Smooth muscle cell (in vitro differentiated cells): ENCODE measurements around the gene ZNF786. TPM values are rescaled to one million over a fixed set of nuclear protein-coding genes. Genes with fewer than 3 reads are reported as not detected.

Experiments used
- DNase-seq: peaks from one replicate; lab custom pipeline; 2025; ENCODE audit not compliant: unreplicated experiment; lab: John Stamatoyannopoulos, UW
- H2AFZ ChIP-seq: fragments of 200-600 bp; sonication (generic); 2 replicates; pipeline ENCODE4 v1.6.0; 2016; ENCODE audit warnings: antibody characterized with exemption, low read depth, mild to moderate bottlenecking
- H3F3A ChIP-seq: fragments of 200-600 bp; sonication (generic); 2 replicates; pipeline ENCODE4 v1.6.0; 2017; ENCODE audit warnings: antibody characterized with exemption, low read depth
- H3K27ac ChIP-seq: fragments of 200-600 bp; sonication (generic); 2 replicates; pipeline ENCODE4 v1.5.1; 2016; ENCODE audit warnings: low read depth, mild to moderate bottlenecking
- H3K27me3 ChIP-seq: fragments of 200-600 bp; sonication (generic); 2 replicates; pipeline ENCODE4 v1.6.1; 2016; ENCODE audit warnings: low read depth, mild to moderate bottlenecking
- H3K36me3 ChIP-seq: fragments of 200-600 bp; sonication (generic); 2 replicates; pipeline ENCODE4 v1.5.1; 2016; ENCODE audit warnings: low read depth
- H3K4me1 ChIP-seq: fragments of 200-600 bp; sonication (generic); 2 replicates; pipeline ENCODE4 v1.5.1; 2016; ENCODE audit warnings: low read depth
- H3K4me2 ChIP-seq: fragments of 200-600 bp; sonication (generic); 2 replicates; pipeline ENCODE4 v1.6.0; 2016; ENCODE audit warnings: mild to moderate bottlenecking
- H3K4me3 ChIP-seq: fragments of 200-600 bp; sonication (generic); 2 replicates; pipeline ENCODE4 v1.5.1; 2016; ENCODE audit warnings: mild to moderate bottlenecking
- H3K79me2 ChIP-seq: fragments of 200-600 bp; sonication (generic); 2 replicates; pipeline ENCODE4 v1.6.0; 2016; ENCODE audit warnings: low read depth, mild to moderate bottlenecking
- H3K9ac ChIP-seq: fragments of 200-600 bp; sonication (generic); 2 replicates; pipeline ENCODE4 v1.6.0; 2016; ENCODE audit warnings: low read depth
- H3K9me3 ChIP-seq: fragments of 200-600 bp; sonication (generic); replicated peaks from 2 replicates; pipeline ENCODE4 v1.5.1; 2016; ENCODE audit warnings: low read depth
- H4K20me1 ChIP-seq: fragments of 200-600 bp; sonication (generic); 2 replicates; pipeline ENCODE4 v1.6.0; 2016; ENCODE audit warnings: low read depth
- CTCF ChIP-seq: fragments of 200-600 bp; sonication (generic); IDR thresholded peaks from 2 replicates; pipeline ENCODE4 v1.5.1; 2017; ENCODE audit warnings: borderline replicate concordance, mild to moderate bottlenecking, antibody characterized with exemption; ENCODE audit not compliant: insufficient read depth, poor library complexity, severe bottlenecking
- WGBS: methylation state at CpG from one replicate; pipeline ENCODE4 v1.1.7; 2016; ENCODE audit warnings: low lambda C conversion rate; 5-methylcytosine and 5-hydroxymethylcytosine counted together
- polyA plus RNA-seq: library from polyadenylated mRNA; unstranded; fragments of >200 nt; fragmentation: Nextera tagmentation; extraction: Ambion mirVana; gene quantifications from 2 replicates; pipeline ENCODE4 v1.2.1, GENCODE V29; 2016
- total RNA-seq: library from RNA; depleted of rRNA; stranded (reverse); fragments of >200 nt; gene quantifications from 2 replicates; pipeline ENCODE4 v1.2.3, GENCODE V29; 2014

ZNF786 gene
- total and polyA plus RNA-seq, 2 experiments from 2014 or later = 2.2 to 2.3 TPM

GRCh38 chr7:149125189-149125862 lies 34.8 kb upstream of the ZNF786 start:
- peaks cover 2% of the 10 kb centered on the region for H3K36me3 ChIP-seq
- peaks cover 11% of the 10 kb centered on the region for H3K4me1 ChIP-seq
- peak overlapping the region; percentile 89 for H3K27ac ChIP-seq
- TF ChIP-seq CTCF = no peak
- peak overlapping the region; percentile 92 for H3K9ac ChIP-seq
- WGBS = 3% methylated on average over 21 of the region's 21 CpGs
- H3K4me2 ChIP-seq = peak overlapping the region; percentile 97
- no peaks in the 10 kb centered on the region for H3K27me3 ChIP-seq
- H2AFZ ChIP-seq = peak overlapping the region; percentile 94
- peaks cover 9% of the 10 kb centered on the region for H3F3A ChIP-seq
- H4K20me1 ChIP-seq = no peaks in the 10 kb centered on the region
- DNase-seq = no peak
- H3K79me2 ChIP-seq = peaks cover 40% of the 10 kb centered on the region
- peak overlapping the region; percentile 99 for H3K4me3 ChIP-seq
- H3K9me3 ChIP-seq = no peaks in the 10 kb centered on the region

GRCh38 chr7:149109969-149110368 lies 19.5 kb upstream of the ZNF786 start:
- no peak for DNase-seq
- WGBS = 89% methylated on average over 12 of the region's 12 CpGs
- H2AFZ ChIP-seq = no peak overlapping the region
- TF ChIP-seq CTCF = no peak
- H3K79me2 ChIP-seq = no peaks in the 10 kb centered on the region
- H3K36me3 ChIP-seq = no peaks in the 10 kb centered on the region
- no peak overlapping the region for H3K4me3 ChIP-seq
- H3K27me3 ChIP-seq = no peaks in the 10 kb centered on the region
- no peak overlapping the region for H3K4me2 ChIP-seq
- no peak overlapping the region for H3K9ac ChIP-seq
- H3K9me3 ChIP-seq = no peaks in the 10 kb centered on the region
- H3F3A ChIP-seq = no peaks in the 10 kb centered on the region
- H3K4me1 ChIP-seq = no peaks in the 10 kb centered on the region
- H3K27ac ChIP-seq = no peak overlapping the region
- no peaks in the 10 kb centered on the region for H4K20me1 ChIP-seq

GRCh38 chr7:149104749-149105148 lies 14.2 kb upstream of the ZNF786 start:
- DNase-seq = no peak
- no peaks in the 10 kb centered on the region for H3K36me3 ChIP-seq
- no peaks in the 10 kb centered on the region for H3K4me1 ChIP-seq
- TF ChIP-seq CTCF = no peak
- H2AFZ ChIP-seq = no peak overlapping the region
- H3F3A ChIP-seq = no peaks in the 10 kb centered on the region
- WGBS = 96% methylated on average over 25 of the region's 25 CpGs
- H3K4me3 ChIP-seq = no peak overlapping the region
- no peaks in the 10 kb centered on the region for H4K20me1 ChIP-seq
- no peaks in the 10 kb centered on the region for H3K27me3 ChIP-seq
- no peak overlapping the region for H3K9ac ChIP-seq
- no peak overlapping the region for H3K4me2 ChIP-seq
- H3K27ac ChIP-seq = no peak overlapping the region
- no peaks in the 10 kb centered on the region for H3K79me2 ChIP-seq
- no peaks in the 10 kb centered on the region for H3K9me3 ChIP-seq

- WGBS = 98% methylated on average over 35 of the region's 35 CpGs
- Histone ChIP-seq H3K4me2 (no peak overlapping the region), H3K27me3 (no peaks in the 10 kb centered on the region), H3K9ac (no peak overlapping the region), H3K27ac (no peak overlapping the region), H3K9me3 (no peaks in the 10 kb centered on the region), H2AFZ (no peak overlapping the region), H3K79me2 (no peaks in the 10 kb centered on the region), H3F3A (no peaks in the 10 kb centered on the region), H3K4me1 (no peaks in the 10 kb centered on the region), H4K20me1 (no peaks in the 10 kb centered on the region), H3K4me3 (no peak overlapping the region), H3K36me3 (no peaks in the 10 kb centered on the region)
- DNase-seq = no peak
- no peak for TF ChIP-seq CTCF
Observed at GRCh38 chr7:149104214-149104613, 13.7 kb upstream of the ZNF786 start.
